HUES48 (cell line): ENCODE data around the gene ATF7.
"Not testable (repeated sequence)": the region's sequence is repeated elsewhere in the genome, so short reads cannot be mapped to it uniquely, and the experiment has no call there.

ENCODE experiments used
- H3K27ac ChIP-seq: one replicate; pipeline ENCODE4 v1.7.0; 2013; ENCODE audit warnings: low read depth, low read length, inconsistent platforms
- H3K27me3 ChIP-seq: 2 replicates; pipeline ENCODE4 v1.6.1; 2013; ENCODE audit warnings: mild to moderate bottlenecking, low read length; ENCODE audit not compliant: control insufficient read depth, insufficient read depth
- H3K36me3 ChIP-seq: 2 replicates; pipeline ENCODE4 v1.6.1; 2013; ENCODE audit warnings: low read length; ENCODE audit not compliant: control insufficient read depth, insufficient read depth
- H3K4me1 ChIP-seq: 2 replicates; pipeline ENCODE4 v1.6.1; 2013; ENCODE audit warnings: mild to moderate bottlenecking, low read length; ENCODE audit not compliant: control insufficient read depth, insufficient read depth
- H3K4me3 ChIP-seq: 2 replicates; pipeline ENCODE4 v1.5.1; 2013; ENCODE audit warnings: mild to moderate bottlenecking, low read depth, low read length
- H3K9ac ChIP-seq: 2 replicates; pipeline ENCODE4 v1.6.1; 2013; ENCODE audit warnings: mild to moderate bottlenecking, low read depth, low read length, moderate library complexity
- H3K9me3 ChIP-seq: 2 replicates; pipeline ENCODE4 v1.6.1; 2013; ENCODE audit warnings: low read length; ENCODE audit not compliant: control insufficient read depth, insufficient read depth

Gene ATF7

DNA sequence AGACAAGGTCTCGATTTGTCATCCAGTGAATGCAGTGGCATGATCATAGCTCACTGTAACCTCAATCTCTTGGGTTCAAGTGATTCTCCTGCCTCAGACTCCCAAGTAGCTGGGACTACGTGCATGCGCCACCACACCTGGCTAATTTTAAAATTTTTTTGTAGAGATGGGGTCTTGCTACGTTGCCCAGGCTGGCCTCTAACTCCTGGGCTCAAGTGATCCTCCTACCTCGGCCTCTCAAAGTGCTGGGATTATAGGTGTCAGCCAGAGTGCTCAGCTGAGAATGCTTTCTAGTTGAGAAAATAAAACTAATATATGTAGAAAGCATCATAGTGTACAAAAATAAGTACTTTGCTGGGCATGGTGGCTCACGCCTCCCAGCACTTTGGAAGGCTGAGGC is 77.8 kb downstream of the ATF7 start:
- H3K36me3 ChIP-seq = peaks cover 20% of the 10 kb centered on the region
- H3K27ac ChIP-seq, H3K4me1 ChIP-seq, H3K9me3 ChIP-seq, H3K4me3 ChIP-seq, H3K27me3 ChIP-seq, H3K9ac ChIP-seq: not testable (repeated sequence)

DNA sequence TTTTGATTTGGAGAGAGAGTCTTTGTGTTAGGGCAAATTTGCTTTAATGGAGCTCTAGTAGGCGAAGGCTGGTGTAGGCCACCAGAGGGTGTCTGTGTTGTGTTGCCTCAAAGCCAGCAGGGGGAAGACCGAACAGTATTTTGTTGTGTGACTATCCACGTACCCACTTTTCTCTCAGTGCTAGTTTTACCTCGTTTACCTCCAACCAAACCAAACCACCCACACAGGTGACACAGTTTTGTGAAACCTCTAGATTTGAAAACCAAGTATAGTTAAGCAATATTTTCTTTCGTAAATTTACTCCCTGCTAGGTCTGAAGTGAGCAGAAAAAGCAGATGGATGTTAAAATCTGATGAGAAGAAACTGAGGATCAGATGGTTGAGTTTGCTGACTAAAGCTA is 82.6 kb downstream of the ATF7 start:
- Histone ChIP-seq H3K27ac (peak overlapping the region; percentile 21), H3K27me3 (no peaks in the 10 kb centered on the region), H3K9ac (no peak overlapping the region), H3K9me3 (no peaks in the 10 kb centered on the region), H3K4me3 (no peak overlapping the region), H3K4me1 (no peaks in the 10 kb centered on the region), H3K36me3 (peaks cover 18% of the 10 kb centered on the region)

DNA sequence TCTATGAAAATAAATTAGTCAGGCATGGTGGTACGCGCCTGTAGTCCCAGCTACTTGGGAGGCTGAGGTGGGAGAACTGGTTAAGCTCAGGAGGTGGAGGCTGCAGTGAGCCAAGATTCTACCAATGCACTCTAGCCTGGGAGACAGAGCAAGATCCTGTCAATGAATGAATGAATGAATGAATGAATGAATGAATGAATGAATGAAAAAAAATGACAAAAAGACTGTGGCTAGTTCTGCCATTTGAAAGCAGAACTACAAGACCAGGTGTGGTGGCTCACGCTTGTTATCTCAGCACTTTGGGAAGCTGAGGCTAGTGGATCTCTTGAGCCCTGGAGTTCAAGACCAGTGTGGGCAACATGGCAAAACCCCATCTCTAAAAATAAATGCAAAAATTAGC is 86.7 kb downstream of the ATF7 start:
- peaks cover 39% of the 10 kb centered on the region for H3K36me3 ChIP-seq
- H3K9ac ChIP-seq = no peak overlapping the region
- H3K27ac ChIP-seq = no peak overlapping the region
- H3K4me1 ChIP-seq = no peaks in the 10 kb centered on the region
- no peak overlapping the region for H3K4me3 ChIP-seq
- H3K27me3 ChIP-seq = no peaks in the 10 kb centered on the region
- H3K9me3 ChIP-seq = no peaks in the 10 kb centered on the region

DNA sequence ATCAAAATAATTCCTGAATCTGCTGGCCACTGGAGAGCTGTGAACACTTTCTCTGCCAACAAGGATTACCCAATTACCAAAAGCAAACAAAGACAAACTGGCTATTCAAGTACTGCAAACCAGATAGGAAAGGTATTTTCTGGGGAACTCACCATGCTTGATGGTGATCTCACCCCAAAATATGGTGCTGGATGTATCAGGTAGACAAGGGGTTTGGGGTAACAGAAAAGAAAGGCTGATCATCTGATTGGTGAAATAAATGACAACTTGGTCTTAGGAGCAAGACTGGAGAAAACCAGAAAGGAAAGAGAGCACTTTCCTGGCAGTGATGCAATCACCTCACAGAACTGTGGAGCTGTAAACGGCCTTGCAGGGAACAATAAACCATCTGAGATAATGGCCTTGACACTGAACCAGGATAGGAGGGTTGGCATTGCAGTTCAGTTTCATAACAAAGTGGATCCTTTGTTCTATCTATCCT is 87.9 kb downstream of the ATF7 start:
- H3K27ac ChIP-seq = no peak overlapping the region
- H3K4me3 ChIP-seq = no peak overlapping the region
- H3K9ac ChIP-seq = no peak overlapping the region
- peaks cover 50% of the 10 kb centered on the region for H3K36me3 ChIP-seq
- no peaks in the 10 kb centered on the region for H3K4me1 ChIP-seq
- no peaks in the 10 kb centered on the region for H3K9me3 ChIP-seq
- H3K27me3 ChIP-seq = no peaks in the 10 kb centered on the region

DNA sequence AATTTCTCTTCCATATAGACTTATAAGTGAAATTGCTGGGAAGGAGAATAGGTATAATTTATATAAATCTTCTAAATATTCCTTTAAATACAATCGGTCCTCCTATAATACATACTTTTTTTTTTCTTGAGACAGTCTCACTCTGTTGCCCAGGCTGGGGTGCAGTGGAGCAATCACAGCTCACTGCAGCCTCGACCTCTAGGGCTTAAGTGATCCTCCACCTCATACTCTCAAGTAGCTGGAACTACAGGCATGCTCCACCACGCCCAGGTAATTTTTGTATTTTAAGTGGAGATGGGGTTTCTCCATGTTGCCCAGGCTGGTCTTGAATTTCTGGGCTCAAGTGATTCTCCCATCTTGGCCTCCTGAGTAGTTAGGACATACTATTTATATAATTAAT is 89.2 kb downstream of the ATF7 start:
- no peak overlapping the region for H3K4me3 ChIP-seq

DNA sequence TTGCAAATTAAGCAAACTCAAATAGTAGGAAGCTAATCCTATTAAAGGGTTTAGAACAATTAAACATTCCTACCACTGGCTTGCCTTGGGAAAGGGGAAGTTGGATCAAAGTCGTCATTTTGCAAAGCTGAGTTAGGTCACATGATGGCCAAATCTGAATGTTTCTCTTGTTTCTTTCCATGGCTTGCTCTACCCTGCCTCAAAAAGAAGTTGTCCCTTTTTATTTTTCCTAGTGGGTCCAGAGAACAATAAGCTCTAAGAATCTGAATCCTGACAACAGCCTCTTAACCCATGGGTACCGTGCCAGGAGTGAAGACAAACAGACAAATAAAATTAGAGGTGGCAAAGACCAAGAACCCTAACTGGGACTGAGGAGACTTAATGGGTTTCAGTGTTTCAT is 92.7 kb downstream of the ATF7 start:
- no peaks in the 10 kb centered on the region for H3K4me1 ChIP-seq
- H3K36me3 ChIP-seq = peaks cover 61% of the 10 kb centered on the region
- H3K27me3 ChIP-seq = no peaks in the 10 kb centered on the region
- no peak overlapping the region for H3K27ac ChIP-seq
- H3K9ac ChIP-seq = no peak overlapping the region
- no peaks in the 10 kb centered on the region for H3K9me3 ChIP-seq
- no peak overlapping the region for H3K4me3 ChIP-seq

More for the DNA sequence above, 89.2 kb downstream of the ATF7 start:
- Histone ChIP-seq H3K9me3 (no peaks in the 10 kb centered on the region), H3K27ac (no peak overlapping the region), H3K36me3 (peaks cover 53% of the 10 kb centered on the region), H3K9ac (no peak overlapping the region), H3K27me3 (no peaks in the 10 kb centered on the region), H3K4me1 (no peaks in the 10 kb centered on the region)

DNA sequence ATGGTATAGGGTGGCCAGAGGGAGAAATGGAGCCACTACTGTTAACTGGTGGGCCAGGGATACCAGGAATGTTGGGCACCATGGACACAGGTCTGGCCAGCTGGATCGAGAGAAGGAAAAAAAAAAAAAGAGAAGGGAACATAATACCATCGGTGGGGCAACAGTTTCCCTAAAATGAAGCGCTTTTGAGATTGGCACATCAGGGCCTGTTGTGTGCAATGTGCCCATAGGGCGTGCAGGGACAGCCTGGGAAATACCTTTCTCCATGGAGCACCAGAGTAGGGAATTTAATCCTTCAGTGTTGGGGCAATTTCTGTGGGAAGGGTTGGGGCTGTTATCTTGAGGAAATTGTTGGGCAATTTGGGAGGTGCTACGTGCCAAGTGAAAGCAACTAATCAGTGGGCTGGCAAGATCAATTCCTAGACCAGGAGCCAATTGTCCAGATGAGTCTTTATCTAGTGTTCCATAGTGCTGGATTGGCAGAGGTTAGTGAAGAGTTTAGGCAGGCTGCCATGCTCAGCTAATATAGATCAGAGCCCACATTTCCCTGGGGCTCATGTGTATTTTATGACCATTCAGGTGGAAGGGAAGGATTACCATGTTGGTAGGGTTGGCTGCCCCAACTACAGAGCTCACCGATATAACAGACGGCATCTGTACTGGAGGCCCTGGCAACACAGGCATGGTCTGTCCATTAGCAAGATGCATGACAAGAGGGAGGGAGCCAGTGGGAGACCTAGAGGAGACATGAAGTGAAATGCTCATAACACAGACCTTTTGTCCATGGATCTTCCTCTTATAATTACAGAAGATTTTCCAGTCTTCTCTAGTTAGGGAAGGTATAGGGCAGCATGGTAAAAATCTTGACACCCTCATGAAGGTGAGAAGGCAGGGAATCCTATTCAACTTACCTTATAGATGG is 93.4 kb downstream of the ATF7 start:
- H3K4me1 ChIP-seq = no peaks in the 10 kb centered on the region
- H3K36me3 ChIP-seq = peaks cover 61% of the 10 kb centered on the region
- no peak overlapping the region for H3K9ac ChIP-seq
- no peak overlapping the region for H3K4me3 ChIP-seq
- no peaks in the 10 kb centered on the region for H3K9me3 ChIP-seq
- no peaks in the 10 kb centered on the region for H3K27me3 ChIP-seq
- H3K27ac ChIP-seq = no peak overlapping the region

DNA sequence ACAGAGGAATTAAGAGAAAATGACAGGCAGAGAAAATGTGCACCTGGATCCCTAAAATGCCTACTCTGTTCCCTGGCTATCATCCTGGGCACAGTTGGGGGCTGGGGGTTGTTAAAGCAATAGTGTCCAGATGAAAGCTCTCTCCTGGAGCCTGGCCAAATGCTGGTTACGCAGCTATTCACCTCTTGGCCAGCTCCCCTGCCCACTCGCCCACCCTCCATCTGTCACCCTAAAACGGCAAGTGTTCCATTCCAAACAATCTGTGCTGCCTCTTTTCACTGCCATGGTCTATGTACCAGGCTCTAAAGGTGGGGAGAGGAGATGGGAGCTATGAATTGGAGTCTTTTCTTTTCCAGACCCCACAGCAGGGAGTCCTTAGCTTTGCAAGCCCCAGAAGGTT is 94.2 kb downstream of the ATF7 start:
- Histone ChIP-seq H3K27me3 (no peaks in the 10 kb centered on the region), H3K4me1 (no peaks in the 10 kb centered on the region), H3K9me3 (no peaks in the 10 kb centered on the region), H3K36me3 (peaks cover 57% of the 10 kb centered on the region), H3K9ac (no peak overlapping the region), H3K27ac (no peak overlapping the region), H3K4me3 (no peak overlapping the region)

DNA sequence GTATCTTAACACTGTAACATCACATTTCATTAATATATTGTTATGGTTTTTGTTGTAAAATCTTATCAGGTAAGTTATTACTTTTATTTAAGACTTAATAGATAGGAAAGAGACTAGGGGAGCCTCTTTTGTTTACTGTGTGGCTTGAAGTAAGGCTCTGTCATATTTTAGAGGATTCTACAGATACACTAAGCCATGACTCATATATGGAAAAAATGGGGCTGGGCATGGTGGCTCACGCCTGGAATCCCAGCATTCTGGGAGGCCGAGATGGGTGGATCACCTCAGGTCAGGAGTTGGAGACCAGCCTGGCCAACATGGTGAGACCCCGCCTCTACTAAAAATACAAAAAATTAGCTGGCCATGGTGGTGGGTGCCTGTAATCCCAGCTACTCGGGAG is 95.3 kb downstream of the ATF7 start:
- Histone ChIP-seq H3K36me3 (peaks cover 48% of the 10 kb centered on the region), H3K9me3 (no peaks in the 10 kb centered on the region), H3K9ac (no peak overlapping the region), H3K4me3 (no peak overlapping the region), H3K27me3 (no peaks in the 10 kb centered on the region), H3K4me1 (no peaks in the 10 kb centered on the region), H3K27ac (no peak overlapping the region)

DNA sequence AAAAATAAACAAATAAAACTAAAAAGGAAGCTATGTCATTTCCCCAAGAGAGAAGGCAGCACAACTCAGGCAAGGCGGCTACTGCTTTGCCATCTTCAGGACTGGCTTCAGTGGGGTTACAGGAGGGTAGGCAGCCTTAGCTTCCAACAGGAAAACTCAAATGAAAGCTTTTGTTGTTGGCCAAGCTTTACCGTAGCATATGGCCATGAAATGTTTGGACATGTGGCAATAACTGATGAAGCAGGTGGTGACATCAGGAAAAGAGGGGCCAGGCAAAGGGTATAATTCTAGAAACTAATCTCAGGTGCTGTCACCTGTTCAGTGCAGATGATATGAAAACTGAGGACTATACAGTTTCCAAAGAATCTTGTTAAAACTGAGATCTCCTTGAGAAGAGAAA is 96.1 kb downstream of the ATF7 start:
- H3K36me3 ChIP-seq = peaks cover 39% of the 10 kb centered on the region
- no peak overlapping the region for H3K9ac ChIP-seq
- no peaks in the 10 kb centered on the region for H3K4me1 ChIP-seq
- no peaks in the 10 kb centered on the region for H3K27me3 ChIP-seq
- H3K9me3 ChIP-seq = no peaks in the 10 kb centered on the region
- H3K27ac ChIP-seq = no peak overlapping the region
- H3K4me3 ChIP-seq = no peak overlapping the region

DNA sequence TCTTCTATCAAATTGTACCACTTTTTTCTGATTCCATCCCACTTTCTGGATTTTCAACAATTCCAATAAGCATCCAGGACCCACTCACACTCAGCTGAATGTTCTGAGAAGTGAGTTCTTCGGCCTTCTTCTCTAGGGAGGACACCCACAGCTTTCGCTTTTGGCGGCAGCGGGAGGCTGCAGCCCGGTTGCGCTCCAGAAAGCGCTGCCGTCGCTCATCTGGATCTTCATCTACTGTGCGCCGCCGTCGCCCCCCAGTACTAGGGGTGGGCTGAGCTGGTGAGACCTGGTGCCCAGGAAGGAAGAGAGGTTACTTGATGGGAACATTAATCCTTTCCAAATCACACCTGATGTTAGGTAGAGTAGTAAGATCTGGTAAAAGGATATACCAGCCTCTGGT is 101.7 kb downstream of the ATF7 start:
- no peak overlapping the region for H3K27ac ChIP-seq
- H3K9me3 ChIP-seq = no peaks in the 10 kb centered on the region
- no peak overlapping the region for H3K4me3 ChIP-seq
- H3K9ac ChIP-seq = no peak overlapping the region
- peaks cover 30% of the 10 kb centered on the region for H3K36me3 ChIP-seq
- H3K4me1 ChIP-seq = no peaks in the 10 kb centered on the region
- no peaks in the 10 kb centered on the region for H3K27me3 ChIP-seq
